Cardiac septum (tissue), 1 donor: Measurements from ENCODE around the gene BRD3OS. TPM values are rescaled to one million over a fixed set of nuclear protein-coding genes. Genes with fewer than 3 reads are reported as not detected.

Source experiments
- DNase-seq: peaks from one replicate; pipeline ENCODE4 v3.0.0-alpha.2; 2020; ENCODE audit warnings: low spot score
- intact Hi-C: fragments of 100-400 bp; cut with DNase I; formaldehyde crosslinking; loops from one replicate; pipeline ENCODE4 v1.14.0; 2022
- total RNA-seq: library from RNA; stranded (reverse); fragmentation: NEBNext Ultra II Directional; extraction: Animal tissue kit (Norgen Biotek cat#: 25700); gene quantifications from one replicate; pipeline ENCODE4 v1.2.1, GENCODE V29; 2021
- donor health status: DM: no; HTN: no; CAD: no.

Gene BRD3OS
- total RNA-seq, 1 donor from 2014 or later: 9.0 TPM

- DNase-seq: no peak
- intact Hi-C loops: no loop called here
These were observed 25.4 kb upstream of the BRD3OS start for GRCh38 chr9:133999851-134000265.

GRCh38 chr9:134002796-134003195, 22.5 kb upstream of the BRD3OS start:
- no peak for DNase-seq
- intact Hi-C loops: no loop called here

GRCh38 chr9:134003237-134003636, 22.0 kb upstream of the BRD3OS start:
- intact Hi-C loops: no loop called here
- DNase-seq: no peak

GRCh38 chr9:134004131-134004873, 21.0 kb upstream of the BRD3OS start:
- intact Hi-C loops: no loop called here
- DNase-seq: no peak

GRCh38 chr9:134004881-134005280, 20.4 kb upstream of the BRD3OS start:
- intact Hi-C loops: no loop called here
- DNase-seq: no peak

- no peak for DNase-seq
- intact Hi-C loops: no loop called here
These were observed 19.9 kb upstream of the BRD3OS start for GRCh38 chr9:134005381-134005780.

- intact Hi-C loops: no loop called here
- DNase-seq: no peak
These were observed 18.1 kb upstream of the BRD3OS start for GRCh38 chr9:134007150-134007549.

- intact Hi-C loops: no loop called here
These were observed 17.7 kb upstream of the BRD3OS start for GRCh38 chr9:134007571-134007970.

GRCh38 chr9:134010310-134011173, 14.7 kb upstream of the BRD3OS start:
- intact Hi-C loops: no loop called here
- no peak for DNase-seq

More at GRCh38 chr9:134007571-134007970, 17.7 kb upstream of the BRD3OS start:
- DNase-seq: no peak

GRCh38 chr9:134011401-134011800, 13.9 kb upstream of the BRD3OS start:
- intact Hi-C loops: no loop called here
- no peak for DNase-seq

- intact Hi-C loops: no loop called here
- no peak for DNase-seq
These were observed 10.3 kb upstream of the BRD3OS start for GRCh38 chr9:134014946-134015345.

- intact Hi-C loops: no loop called here
These were observed 978 bp upstream of the BRD3OS start for GRCh38 chr9:134024214-134024792.

GRCh38 chr9:134025606-134026541, 593 bp downstream of the BRD3OS start:
- intact Hi-C loops: loop anchor here (5.0 kb wide), 2 partner anchors 41 to 111 kb away; partner anchors contain the start of genes BRD3 and WDR5
- DNase-seq: no peak

More at GRCh38 chr9:134024214-134024792, 978 bp upstream of the BRD3OS start:
- no peak for DNase-seq

GRCh38 chr9:134026581-134026980, 1.3 kb downstream of the BRD3OS start:
- DNase-seq: no peak
- intact Hi-C loops: loop anchor here (5.0 kb wide), 2 partner anchors 41 to 111 kb away; partner anchors contain the start of genes BRD3 and WDR5

- intact Hi-C loops: loop anchor here (5.0 kb wide), 2 partner anchors 40 to 110 kb away; partner anchors contain the start of genes BRD3 and WDR5
- no peak for DNase-seq
These were observed 1.7 kb downstream of the BRD3OS start for GRCh38 chr9:134026981-134027380.

GRCh38 chr9:134027561-134027960, 2.3 kb downstream of the BRD3OS start:
- DNase-seq: no peak
- intact Hi-C loops: loop anchor here (5.0 kb wide), 2 partner anchors 40 to 110 kb away; partner anchors contain the start of genes BRD3 and WDR5

- no peak for DNase-seq
- intact Hi-C loops: loop anchor here (5.0 kb wide), 2 partner anchors 39 to 109 kb away; partner anchors contain the start of genes BRD3 and WDR5
These were observed 2.8 kb downstream of the BRD3OS start for GRCh38 chr9:134028076-134028475.

GRCh38 chr9:134028575-134029247, 3.4 kb downstream of the BRD3OS start:
- no peak for DNase-seq
- intact Hi-C loops: loop anchor here (5.0 kb wide), 2 partner anchors 39 to 109 kb away; partner anchors contain the start of genes BRD3 and WDR5
